PFSK-1 (cell line): Measurements from ENCODE around the gene CPAMD8.

Experiments
- POLR2AphosphoS5 ChIP-seq: IDR thresholded peaks from 2 replicates; pipeline ENCODE4 v1.6.1; 2012; ENCODE audit warnings: low read depth, mild to moderate bottlenecking, control low read depth, low read length, moderate library complexity
- REST ChIP-seq, 2 experiments: IDR thresholded peaks; 2 replicates each; pipeline versions ENCODE4 v1.6.1 to v1.8.0; 2011 to 2012; ENCODE audit warnings: low read depth in 2 of 2, low read length in 2 of 2, control low read depth in 1 of 2, inconsistent platforms in 1 of 2, mild to moderate bottlenecking in 1 of 2, moderate library complexity in 1 of 2; ENCODE audit not compliant: insufficient read depth in 1 of 2
- TAF1 ChIP-seq: IDR thresholded peaks from 2 replicates; pipeline ENCODE4 v1.6.1; 2012; ENCODE audit warnings: low read length, control low read depth, borderline replicate concordance; ENCODE audit not compliant: insufficient read depth

- TF ChIP-seq REST (IDR thresholded peaks at IDR 0.05; ENCODE audit: insufficient read depth in 1 of 2, low read depth in 2 of 2, low read length in 2 of 2) (no peak), POLR2AphosphoS5 (no peak), TAF1 (no peak)
These were observed 21.6 kb downstream of the CPAMD8 start for GRCh38 chr19:17005000-17005399.
